H1 (cell line): ENCODE data around the gene HEATR9.

Experiments used
- EGR1 ChIP-seq: IDR thresholded peaks from 2 replicates; pipeline ENCODE4 v1.6.1; 2011; ENCODE audit warnings: low read depth, low read length, borderline replicate concordance
- SP1 ChIP-seq: IDR thresholded peaks from 2 replicates; pipeline ENCODE4 v1.6.1; 2011; ENCODE audit warnings: low read depth, low read length
- TAF1 ChIP-seq: IDR thresholded peaks from 2 replicates; pipeline ENCODE4 v1.6.1; 2011; ENCODE audit warnings: mild to moderate bottlenecking, low read depth, low read length

DNA sequence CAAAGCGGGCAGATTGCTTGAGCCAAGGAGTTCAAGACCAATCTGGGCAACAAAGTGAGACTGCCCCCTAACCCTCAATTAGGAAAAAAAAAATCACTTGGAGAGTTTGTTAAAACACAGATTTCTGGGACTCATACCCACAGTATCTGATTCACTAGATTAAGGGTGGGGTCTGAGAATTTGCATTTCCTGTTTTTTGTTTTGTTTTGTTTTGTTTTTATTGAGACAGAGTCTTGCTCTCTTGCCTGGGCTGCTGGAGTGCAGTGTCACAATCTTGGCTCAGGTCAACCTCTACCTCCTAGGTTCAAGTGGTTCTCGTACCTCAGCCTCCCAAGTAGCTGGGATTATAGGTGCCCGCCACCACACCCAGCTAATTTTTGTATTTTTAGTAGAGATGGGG, 1.1 kb downstream of the HEATR9 start:
- TF ChIP-seq TAF1 (no peak), SP1 (no peak), EGR1 (no peak)
